GM19395 (cell line): ENCODE data around the gene ZCCHC4.
A peak's percentile ranks its signal among the peaks of the same experiment; 100 is the strongest.

Source experiments
- ATAC-seq: cut with Tn5 transposase; IDR thresholded peaks from one replicate; pipeline ENCODE4 v1.9.1; 2021; ENCODE audit warnings: mild to moderate bottlenecking, moderate library complexity; ENCODE audit not compliant: unreplicated experiment

The ZCCHC4 gene, protein sequence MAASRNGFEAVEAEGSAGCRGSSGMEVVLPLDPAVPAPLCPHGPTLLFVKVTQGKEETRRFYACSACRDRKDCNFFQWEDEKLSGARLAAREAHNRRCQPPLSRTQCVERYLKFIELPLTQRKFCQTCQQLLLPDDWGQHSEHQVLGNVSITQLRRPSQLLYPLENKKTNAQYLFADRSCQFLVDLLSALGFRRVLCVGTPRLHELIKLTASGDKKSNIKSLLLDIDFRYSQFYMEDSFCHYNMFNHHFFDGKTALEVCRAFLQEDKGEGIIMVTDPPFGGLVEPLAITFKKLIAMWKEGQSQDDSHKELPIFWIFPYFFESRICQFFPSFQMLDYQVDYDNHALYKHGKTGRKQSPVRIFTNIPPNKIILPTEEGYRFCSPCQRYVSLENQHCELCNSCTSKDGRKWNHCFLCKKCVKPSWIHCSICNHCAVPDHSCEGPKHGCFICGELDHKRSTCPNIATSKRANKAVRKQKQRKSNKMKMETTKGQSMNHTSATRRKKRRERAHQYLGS

DNA sequence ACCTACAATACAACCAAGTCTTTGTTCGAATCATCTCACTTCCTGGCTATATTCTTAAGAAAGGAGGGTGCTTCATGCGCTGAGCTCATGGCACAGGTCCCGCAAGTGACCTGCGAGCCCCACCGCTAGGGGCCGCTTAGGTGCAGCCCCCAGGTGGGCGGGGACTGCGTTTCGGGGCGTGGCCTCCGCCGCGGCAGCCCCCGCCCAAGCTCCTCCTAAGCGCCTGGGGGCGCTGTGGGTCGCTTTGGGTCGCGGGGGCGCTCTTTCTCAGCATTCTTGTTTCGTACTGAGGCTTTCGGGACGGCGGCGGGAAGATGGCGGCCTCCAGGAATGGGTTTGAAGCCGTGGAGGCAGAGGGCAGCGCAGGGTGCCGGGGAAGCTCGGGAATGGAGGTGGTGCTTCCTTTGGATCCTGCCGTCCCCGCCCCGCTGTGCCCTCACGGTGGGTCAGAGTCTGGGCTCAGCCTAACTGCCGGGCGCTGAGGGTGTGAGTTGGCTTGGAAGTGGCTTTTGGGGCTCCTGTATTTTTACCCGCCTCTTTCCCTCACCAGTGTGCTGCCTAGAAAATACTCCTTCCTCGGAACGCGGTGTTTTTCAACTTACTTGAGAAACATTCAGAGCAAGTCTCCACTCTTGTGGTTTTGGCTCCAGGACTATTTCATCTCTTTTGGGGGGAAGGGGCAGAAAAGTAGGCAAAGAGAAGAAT lies at the start of gene ZCCHC4:
TSS of gene ZCCHC4 (plus strand) at position 279 of the 705 bp plus-strand sequence. CDS start at position 315, 36 bp downstream.
- peak; percentile 73 for ATAC-seq

DNA sequence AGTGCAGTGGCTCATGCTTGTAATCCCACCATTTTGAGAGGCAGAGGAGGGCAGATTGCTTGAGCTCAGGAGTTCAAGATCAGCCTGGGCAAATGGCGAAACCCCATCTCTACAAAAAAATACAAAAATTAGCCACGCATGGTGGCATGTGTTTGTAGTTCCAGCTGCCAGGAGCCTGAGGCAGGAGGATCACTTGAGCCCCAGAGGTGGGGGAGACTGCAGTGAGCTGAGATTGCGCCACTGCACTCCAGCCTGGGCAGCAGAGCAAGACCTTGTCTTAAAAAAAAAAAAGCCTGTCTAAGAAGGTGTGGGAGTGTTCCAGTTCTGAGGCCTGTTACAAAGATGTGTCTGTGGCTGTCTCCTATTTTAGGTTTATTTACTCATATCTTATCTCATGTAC lies 40.7 kb upstream of the ZCCHC4 start:
- ATAC-seq, result no peak

DNA sequence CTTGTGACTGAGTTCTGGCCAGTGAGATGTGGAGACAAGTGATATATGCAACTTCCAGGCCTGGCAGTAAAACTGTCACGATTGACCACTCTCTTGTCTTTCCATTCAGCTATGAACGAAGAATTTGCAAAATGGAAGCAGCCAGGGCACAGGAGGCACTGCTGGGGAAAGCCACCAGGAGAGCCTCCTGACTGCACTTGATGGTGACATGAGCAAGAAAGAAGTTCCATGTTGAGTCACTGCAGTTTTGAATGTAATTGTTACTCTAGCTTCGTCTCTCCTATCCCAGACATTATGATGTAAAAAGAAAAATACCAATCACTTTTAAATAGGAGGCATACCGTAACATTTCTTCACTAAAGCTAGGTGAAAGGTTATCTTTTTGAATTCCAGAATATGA lies 32.4 kb upstream of the ZCCHC4 start:
- no peak for ATAC-seq

DNA sequence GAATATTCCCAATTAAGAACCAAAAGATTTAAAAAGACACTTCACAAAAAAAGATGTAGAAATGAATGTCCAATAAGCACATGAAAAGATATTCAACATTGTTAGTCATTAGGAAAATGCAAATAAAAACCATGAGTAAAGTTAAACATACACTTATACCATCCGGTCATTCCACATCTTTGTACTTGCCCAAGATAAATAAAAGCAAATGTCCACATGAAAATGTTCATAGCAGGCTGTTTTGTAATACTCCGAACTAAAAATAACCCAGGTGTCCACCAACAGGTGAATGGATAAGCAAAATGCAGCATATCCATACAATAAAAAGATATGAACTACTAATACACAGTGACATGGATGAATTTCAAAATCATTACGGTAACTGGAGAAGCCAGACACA lies 28.6 kb upstream of the ZCCHC4 start:
- no peak for ATAC-seq

DNA sequence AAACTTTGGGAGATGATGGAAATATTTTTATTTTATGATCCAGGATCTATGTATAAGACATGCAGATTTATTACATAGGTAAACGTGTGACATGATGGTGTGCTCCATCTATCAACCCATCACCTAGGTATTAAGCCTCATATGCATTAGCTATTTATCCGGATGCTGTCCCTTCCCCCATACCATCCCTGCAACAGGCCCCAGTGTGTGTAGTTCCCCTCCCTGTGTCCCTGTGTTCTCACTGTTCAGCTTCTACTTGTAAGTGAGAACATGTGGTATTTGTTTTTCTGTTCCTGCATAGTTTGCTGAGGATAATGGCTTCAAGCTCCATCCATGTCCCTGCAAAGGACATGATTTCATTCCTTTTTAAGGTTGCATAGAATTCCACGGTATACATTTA lies 28.1 kb upstream of the ZCCHC4 start:
- ATAC-seq, result no peak

DNA sequence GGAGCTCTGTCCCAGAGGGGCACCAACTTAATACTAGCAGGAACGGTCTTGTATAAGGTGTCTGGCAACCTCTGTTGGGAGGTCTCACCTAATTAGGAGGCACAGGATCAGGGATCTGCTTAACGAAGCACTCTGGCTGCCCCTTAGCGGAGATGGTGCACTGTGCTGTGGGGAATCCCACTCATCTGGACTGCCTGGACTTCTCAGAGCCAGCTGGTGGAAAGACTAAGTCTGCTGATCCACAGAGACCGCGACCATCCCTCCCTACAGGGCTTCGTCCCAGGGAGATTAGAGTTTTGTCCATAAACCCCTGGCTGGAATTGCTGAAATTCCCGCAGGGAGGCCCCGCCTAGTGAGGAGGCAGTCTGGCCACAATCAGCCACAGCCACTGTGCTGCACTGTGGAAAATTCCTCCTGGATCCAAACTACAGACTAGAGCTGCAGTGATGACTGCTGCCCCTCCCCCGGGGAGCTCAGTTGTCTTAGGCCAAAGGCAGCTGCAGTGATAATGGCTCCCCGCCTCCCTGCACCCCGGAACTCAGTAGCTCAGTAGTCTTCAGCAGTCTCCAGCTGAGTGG lies 22.0 kb upstream of the ZCCHC4 start:
- ATAC-seq, result no peak

DNA sequence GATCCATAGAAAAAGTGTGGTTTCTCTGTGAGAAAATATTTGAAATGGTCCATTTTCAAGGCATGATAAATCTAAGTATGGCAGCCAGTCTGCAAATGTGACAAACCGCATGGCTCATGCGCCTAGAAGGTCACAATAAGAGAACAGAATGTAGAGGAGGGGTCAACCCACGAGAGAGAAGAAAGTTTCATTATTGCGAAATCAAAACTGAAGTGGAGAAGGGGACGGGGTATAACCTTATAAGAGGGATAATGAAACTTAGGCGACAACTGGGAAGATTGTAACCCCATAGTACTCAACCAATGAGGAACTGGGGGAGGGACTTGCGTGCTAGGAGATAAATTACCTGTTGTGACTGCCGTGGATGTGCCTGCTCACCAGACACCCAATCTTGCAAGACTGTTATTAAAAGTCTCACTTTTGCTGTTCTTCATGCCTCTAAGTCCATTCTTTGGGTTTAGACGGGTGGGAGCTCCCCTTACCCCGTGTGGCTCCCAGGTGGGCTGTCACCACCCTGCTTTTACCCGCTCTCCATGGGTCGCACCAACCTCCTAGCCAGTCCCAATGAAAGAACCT lies 21.3 kb upstream of the ZCCHC4 start:
- no peak for ATAC-seq

DNA sequence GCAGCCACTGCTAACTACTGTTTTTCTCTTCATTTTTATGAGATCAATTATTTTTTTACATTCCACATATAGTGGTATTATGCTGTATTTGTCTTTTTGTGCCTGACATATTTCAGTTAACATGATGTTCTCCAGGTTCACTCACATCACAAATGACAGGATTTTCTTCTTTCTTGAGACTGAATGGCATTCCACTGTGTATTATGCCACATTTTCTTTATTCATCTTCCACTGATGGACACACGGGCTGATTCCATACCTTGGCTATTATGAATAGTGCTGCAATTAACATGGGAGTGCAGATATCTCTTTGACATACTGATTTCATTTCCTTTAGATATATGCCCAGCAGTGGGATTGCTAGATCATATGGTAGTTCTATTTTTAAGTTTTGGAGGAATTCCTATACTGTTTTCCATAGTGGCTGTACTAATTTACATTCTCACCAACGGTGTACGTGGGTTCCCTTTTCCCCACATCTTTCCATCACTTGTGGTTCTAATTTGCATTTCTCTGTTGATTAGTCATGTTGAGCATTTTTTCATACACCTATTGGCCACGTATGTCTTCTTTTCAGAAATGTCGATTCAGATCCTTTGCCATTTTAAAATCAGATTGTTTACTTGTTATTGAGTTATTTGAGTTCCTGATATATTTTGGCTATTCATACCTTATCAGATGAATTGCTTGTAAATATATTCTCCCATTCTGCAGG lies 14.9 kb upstream of the ZCCHC4 start:
- no peak for ATAC-seq

DNA sequence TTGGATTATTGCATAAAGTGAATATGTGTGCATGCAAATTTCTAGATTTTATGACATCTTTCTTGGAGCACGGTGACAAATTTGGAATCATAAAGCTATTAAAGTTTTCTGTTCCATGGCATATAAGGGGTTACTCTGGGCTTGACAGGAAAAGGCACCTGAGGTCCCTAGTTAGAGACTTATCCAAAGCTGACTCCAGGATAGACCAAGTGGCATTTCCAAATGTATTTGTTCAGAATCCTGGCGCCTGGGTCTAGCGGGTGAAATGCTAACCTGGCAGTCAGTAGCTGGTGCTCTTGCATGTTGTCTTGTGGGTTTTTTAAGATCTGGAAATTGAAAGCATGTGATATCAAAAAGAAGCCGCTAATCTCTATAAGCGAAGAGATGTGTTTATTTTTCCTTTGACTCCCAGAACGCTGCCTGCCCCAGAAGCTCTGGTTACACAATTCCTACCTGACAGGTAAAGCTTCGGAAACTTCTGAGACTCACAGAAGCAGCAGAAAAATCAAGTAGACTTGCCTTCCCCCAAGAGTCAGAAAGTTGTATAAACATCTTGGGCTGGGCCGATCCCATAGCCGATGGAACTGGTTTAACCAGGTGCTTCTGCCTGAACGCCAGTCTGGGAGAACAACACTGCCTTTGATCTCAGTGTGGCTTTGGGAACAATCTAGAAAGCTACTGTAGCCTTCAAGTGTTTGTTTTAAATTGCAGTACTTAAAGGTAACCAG lies 12.9 kb upstream of the ZCCHC4 start:
- no peak for ATAC-seq

DNA sequence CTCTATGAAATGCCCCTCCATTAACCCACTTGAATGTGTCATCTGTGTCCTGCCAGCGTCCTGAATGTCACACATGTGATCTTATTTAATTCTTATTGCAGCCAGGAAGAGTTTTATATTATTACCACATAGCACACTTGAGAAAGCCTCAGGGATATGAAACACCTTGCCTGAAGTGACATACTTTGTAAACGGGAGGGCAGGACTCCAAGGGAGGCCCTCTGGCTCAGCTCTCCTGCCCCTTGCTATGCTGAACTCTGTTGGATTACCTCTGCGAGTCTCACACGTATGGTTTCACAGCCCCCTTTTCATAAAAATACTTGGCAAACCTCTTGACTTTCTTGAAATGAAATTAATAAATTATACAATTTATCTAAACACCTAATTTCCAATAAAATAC lies 11.1 kb upstream of the ZCCHC4 start:
- ATAC-seq, result no peak

DNA sequence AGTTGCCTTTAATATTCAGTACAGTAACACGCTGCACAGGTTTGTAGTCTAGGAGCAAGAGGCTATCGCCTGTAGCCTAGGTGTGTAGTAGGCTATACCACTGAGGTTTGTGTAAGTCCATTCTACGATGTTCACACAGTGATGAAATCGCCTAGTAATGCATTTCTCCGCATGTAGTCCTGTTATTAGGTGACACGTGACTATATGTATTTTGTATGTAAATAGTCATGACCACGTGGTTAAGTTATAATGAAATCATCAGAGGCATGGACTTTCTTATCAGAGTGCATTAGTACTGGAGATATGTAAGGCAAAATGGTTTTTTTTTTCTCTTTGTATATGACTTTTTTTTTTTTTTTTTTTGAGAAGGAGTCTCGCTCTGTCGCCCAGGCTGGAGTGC lies 9.9 kb upstream of the ZCCHC4 start:
- no peak for ATAC-seq

DNA sequence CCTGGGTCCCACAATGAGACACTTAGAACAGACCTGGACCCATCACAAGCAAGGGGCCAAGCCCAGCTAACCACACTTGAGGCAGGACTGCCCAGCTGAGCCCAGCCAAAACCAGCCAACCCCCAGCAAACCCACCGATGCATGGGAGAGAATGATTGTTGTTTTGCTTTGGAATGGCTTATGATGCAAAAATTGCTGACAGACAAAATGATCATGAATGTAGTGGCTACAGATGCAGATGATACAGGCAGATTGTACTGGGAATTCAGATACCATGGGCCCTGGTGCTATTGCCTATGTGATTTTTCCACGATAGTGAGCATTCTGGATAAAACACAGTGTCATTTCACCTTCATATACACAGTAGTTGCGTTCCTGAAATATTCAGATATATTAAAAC lies 9.0 kb upstream of the ZCCHC4 start:
- no peak for ATAC-seq

DNA sequence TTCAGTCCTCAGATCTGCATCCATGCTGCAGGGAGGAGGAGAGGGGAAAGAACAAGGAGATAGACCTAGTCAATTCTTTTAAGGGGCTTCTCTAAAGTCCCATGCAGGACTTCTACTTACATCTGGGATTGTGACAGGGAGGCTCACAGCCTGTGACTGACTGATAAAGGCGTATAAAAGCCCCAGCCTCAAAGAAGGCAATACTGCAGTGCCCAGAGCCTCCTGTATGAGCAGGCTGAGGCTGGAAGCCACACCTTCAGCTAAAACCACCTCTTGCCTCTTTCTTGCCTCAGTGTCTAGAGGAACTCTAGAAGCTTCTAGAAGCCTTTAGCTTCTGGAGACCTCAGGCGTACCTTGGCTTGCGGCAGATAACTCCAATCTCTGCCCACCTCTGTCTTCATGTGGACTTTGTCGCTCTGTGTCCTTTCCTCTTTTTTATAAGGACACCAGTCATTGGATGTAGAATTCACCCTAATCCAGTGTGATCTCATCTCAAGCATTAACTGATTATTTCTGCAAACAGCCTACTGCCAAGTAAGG lies 6.0 kb upstream of the ZCCHC4 start:
- ATAC-seq, result no peak

DNA sequence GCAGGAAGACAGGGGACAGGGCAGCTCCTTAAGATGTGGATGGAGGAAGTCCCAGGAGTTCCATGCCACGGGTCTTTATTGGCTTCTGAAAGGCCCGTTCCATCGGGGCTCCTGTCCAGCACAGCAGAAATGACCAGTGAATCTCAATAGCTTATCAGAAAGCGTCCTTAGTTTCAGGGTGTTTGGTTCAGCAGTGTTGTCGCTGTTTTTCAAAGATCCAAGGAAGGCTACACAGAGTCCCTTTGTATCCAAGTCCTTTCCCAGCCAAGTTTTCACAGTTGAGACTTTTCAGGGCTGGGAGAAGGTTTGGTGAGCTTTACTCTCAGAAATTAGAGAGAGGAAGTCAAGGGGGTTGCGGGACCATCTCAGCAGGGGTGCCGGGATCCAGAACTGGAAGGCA lies 5.0 kb upstream of the ZCCHC4 start:
- no peak for ATAC-seq

DNA sequence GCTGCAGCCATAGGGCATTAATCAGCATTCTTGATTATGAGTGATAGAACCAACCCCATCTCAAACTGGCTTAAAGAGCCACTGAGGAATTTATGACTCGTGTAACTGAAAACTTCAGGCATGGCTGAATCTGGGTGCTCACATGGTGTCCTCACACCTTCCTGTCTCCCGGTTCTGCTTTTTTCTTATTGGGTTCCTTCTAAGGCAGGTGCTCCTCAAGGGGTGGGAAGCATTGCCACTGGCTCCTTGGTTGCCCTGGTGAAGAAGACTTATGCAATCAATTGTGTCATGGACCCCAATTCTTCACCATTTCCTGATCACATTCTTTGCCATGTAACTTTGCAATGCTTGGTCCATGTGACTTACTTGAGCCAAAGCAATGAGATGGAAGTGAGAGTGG lies 4.3 kb upstream of the ZCCHC4 start:
- ATAC-seq, result no peak

DNA sequence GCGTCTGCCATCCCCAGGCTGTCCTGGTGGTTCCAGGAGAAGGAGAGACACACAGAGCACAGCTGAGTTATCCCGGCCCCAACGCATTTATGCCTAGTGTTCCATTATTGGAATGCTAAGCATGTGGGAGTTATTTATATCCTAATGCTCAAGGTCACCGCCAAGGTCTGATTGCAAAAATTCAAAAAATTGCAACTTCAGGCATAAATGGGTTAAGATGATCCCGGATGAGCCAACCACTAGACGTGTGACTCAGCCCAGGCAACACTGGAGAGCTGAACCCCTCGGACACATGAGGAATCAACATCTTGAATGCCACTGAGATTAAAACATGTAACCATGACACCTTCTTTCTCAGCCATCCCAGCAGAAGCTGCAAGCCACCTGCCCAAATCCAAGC lies 3.8 kb upstream of the ZCCHC4 start:
- no peak for ATAC-seq

DNA sequence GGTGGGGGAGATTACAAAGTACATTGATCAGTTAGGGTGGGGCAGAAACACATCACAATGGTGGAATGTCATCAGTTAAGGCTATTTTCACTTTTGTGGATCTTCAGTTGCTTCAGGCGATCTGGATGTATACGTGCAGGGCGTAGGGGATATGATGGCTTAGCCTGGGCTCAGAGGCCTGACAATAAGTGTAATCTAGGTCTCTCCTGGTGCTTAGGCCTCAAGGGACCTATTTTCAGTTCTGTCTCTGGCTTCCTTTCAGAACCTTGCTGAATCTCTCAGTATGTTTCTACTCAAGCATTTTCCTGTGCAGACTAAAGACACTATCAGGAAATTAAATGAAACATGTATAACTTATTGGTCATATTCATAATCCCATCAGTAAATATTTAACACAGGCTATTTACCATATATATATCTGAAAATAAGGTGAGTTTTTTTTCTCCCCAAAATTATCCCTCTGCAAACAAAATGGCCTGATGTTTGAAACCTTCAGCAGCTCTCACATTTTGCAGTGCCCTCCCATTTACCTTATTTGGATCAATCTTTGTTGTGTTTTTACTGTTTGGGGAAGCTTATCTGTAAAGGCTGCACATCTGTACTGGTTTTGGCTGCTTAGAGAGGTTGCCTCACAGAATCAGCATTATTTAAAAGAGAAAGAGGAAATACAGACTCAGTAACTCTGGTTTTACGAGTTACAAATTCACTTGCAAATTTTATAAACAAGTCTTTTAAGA lies 2.3 kb upstream of the ZCCHC4 start:
- peak; percentile 73 for ATAC-seq

DNA sequence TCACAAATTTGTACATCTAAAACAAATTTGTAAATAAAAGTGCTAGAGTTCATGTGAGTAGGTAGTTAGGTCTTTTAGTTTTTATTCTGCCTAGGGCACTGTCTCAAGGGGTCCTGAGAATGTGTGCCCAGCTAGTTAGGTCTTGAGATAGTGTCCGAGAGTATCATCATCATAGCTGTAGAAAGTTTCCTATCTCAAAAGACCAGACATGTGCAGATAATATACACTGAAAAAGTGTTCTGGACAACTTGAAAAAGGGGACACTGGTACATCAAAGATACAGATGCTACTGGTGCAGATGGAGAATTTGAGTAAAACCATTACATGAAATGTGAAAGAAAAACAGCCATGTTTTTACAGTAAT lies 1.8 kb upstream of the ZCCHC4 start:
- peak; percentile 29 for ATAC-seq

DNA sequence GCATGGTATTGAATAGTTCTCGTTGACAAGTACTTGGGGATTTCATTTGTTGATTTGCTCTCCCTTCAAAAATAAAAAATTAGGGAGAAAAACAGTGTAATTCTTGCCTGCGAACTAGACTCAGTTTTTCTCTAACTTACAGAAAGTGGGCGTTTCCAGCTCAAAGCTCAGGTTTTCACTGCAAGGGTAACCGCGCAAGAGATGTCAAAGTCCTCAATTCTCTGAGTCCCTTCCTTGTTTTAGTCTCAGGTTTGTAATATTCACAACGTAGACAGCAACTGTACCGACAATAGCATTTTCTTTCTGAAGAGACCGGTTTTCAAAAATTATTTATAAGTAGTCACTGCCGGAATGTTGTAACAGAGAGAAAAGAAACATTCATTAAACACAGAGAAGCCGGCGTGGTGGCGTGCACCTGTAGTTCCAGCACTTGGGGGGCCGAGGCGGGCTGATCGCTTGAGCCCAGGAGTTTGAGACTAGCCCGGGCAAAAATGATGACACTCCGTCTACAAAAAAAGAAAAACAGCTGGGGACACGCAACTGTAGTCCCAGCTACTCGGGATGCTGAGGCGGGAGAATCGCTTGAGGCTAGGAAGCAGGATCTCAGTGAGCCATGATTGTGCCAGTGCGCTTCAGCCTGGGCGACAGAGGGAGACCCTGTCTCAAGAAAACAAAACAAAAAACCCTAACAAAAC lies 774 bp downstream of the ZCCHC4 start:
- no peak for ATAC-seq
